Ishikawa (cell line): ENCODE data around the gene PLG.

Source experiments
- CEBPB ChIP-seq: IDR thresholded peaks from 2 replicates; pipeline ENCODE4 v1.6.1; 2012
- CREB1 ChIP-seq: IDR thresholded peaks from 2 replicates; pipeline ENCODE4 v1.6.1; 2012; ENCODE audit warnings: low read depth
- EGR1 ChIP-seq: IDR thresholded peaks from 2 replicates; pipeline ENCODE4 v1.6.1; 2012
- EP300 ChIP-seq: IDR thresholded peaks from 2 replicates; pipeline ENCODE4 v1.6.1; 2012; ENCODE audit warnings: borderline replicate concordance
- FOXM1 ChIP-seq: IDR thresholded peaks from 2 replicates; pipeline ENCODE4 v1.6.1; 2012; ENCODE audit warnings: low read depth, borderline replicate concordance
- NFIC ChIP-seq: IDR thresholded peaks from 2 replicates; pipeline ENCODE4 v1.6.1; 2012
- RAD21 ChIP-seq: IDR thresholded peaks from 2 replicates; pipeline ENCODE4 v1.6.1; 2012; ENCODE audit warnings: low read depth
- TAF1 ChIP-seq: IDR thresholded peaks from 2 replicates; pipeline ENCODE4 v1.6.1; 2012; ENCODE audit warnings: low read depth, mild to moderate bottlenecking
- TCF12 ChIP-seq: IDR thresholded peaks from 2 replicates; pipeline ENCODE4 v1.6.1; 2012; ENCODE audit warnings: low read depth
- TEAD4 ChIP-seq: IDR thresholded peaks from 2 replicates; pipeline ENCODE4 v1.6.1; 2012
- USF1 ChIP-seq: IDR thresholded peaks from 2 replicates; pipeline ENCODE4 v1.6.1; 2012
- YY1 ChIP-seq: IDR thresholded peaks from 2 replicates; pipeline ENCODE4 v1.6.1; 2012; ENCODE audit warnings: low read depth
- ZBTB7A ChIP-seq: IDR thresholded peaks from 2 replicates; pipeline ENCODE4 v1.6.1; 2012; ENCODE audit warnings: low read depth
- TF ChIP-seq, protein P1 (sequence below): IDR thresholded peaks from 2 replicates; pipeline ENCODE4 v1.6.1; 2012; ENCODE audit warnings: low read depth, mild to moderate bottlenecking
- TF ChIP-seq, protein P2 (sequence below): IDR thresholded peaks from 2 replicates; pipeline ENCODE4 v1.6.1; 2012

Gene PLG

GRCh38 chr6:160690458-160690857 is 11.6 kb upstream of the PLG start:
- TF ChIP-seq TAF1 (no peak), CREB1 (no peak), TEAD4 (no peak), EP300 (no peak), CEBPB (no peak), FOXM1 (no peak), RAD21 (no peak), USF1 (no peak), NFIC (no peak), TCF12 (no peak), EGR1 (no peak), YY1 (no peak)
- TF ChIP-seq, protein P1, sequence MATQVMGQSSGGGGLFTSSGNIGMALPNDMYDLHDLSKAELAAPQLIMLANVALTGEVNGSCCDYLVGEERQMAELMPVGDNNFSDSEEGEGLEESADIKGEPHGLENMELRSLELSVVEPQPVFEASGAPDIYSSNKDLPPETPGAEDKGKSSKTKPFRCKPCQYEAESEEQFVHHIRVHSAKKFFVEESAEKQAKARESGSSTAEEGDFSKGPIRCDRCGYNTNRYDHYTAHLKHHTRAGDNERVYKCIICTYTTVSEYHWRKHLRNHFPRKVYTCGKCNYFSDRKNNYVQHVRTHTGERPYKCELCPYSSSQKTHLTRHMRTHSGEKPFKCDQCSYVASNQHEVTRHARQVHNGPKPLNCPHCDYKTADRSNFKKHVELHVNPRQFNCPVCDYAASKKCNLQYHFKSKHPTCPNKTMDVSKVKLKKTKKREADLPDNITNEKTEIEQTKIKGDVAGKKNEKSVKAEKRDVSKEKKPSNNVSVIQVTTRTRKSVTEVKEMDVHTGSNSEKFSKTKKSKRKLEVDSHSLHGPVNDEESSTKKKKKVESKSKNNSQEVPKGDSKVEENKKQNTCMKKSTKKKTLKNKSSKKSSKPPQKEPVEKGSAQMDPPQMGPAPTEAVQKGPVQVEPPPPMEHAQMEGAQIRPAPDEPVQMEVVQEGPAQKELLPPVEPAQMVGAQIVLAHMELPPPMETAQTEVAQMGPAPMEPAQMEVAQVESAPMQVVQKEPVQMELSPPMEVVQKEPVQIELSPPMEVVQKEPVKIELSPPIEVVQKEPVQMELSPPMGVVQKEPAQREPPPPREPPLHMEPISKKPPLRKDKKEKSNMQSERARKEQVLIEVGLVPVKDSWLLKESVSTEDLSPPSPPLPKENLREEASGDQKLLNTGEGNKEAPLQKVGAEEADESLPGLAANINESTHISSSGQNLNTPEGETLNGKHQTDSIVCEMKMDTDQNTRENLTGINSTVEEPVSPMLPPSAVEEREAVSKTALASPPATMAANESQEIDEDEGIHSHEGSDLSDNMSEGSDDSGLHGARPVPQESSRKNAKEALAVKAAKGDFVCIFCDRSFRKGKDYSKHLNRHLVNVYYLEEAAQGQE = no peak
- TF ChIP-seq, protein P2, sequence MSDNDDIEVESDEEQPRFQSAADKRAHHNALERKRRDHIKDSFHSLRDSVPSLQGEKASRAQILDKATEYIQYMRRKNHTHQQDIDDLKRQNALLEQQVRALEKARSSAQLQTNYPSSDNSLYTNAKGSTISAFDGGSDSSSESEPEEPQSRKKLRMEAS = no peak

- TF ChIP-seq TAF1 (no peak), EGR1 (no peak), USF1 (no peak), NFIC (no peak), CEBPB (no peak), TEAD4 (no peak), YY1 (no peak), FOXM1 (no peak), RAD21 (no peak), TCF12 (no peak)
- TF ChIP-seq, protein P2 = no peak
Observed at GRCh38 chr6:160691617-160692016, 10.4 kb upstream of the PLG start.

DNA sequence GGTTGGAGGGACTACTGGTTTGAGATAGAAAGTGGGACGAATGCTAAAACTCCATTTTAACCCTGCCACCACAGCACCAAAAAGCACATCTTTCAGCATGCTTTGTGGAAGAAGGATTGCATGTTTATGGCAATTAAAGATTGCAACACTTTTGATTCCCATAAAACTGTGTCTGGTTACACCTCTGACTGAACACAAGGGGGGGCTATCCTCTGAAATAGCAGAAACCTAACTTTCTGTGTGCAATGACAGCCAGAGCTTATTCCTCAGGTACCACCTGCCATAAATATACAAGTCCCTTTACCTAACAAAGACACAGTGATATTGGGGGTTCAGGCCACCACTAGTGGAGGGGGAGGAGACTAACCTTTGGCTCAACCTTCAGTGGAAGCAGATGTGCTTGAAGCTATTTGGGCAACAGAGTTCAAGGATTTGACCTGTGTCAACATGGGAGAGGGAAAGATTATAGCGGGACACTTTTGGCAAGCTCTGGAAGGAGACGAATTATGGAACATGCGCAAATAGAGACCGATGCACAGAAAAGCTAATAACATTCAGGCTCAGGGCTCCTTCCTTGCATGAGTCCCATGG is 9.6 kb upstream of the PLG start:
- TF ChIP-seq FOXM1 (no peak), CEBPB (peak; percentile 46; the same call in 1 of the 2 replicates), RAD21 (peak; percentile 13; the same call in 1 of the 2 replicates), CREB1 (no peak), USF1 (no peak)

DNA sequence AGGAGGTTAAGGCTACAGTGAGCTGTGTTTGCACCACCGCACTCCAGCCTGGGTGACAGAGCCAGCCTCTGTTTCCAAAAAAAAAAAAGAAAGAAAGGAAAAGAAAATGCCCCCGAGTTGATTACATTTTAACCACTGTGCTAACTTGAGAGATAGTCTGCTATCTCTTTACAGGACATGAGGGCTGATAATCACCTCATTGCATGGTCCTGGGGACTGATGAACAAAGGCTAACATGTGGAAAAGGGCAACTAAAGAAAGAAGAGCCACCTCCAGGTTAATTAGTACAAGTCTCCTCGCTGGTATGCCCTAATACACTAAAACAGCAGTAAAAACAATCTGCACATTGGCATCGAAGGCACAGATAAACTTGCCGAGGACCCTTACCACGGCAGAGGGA is 4.2 kb upstream of the PLG start:
- TF ChIP-seq RAD21 = no peak
- no peak for TF ChIP-seq CREB1
- TF ChIP-seq CEBPB = no peak
- no peak for TF ChIP-seq TCF12
- TF ChIP-seq USF1 = no peak
- no peak for TF ChIP-seq YY1
- TF ChIP-seq, protein P2 = no peak
- no peak for TF ChIP-seq TAF1
- TF ChIP-seq, protein P1 = no peak
- no peak for TF ChIP-seq FOXM1
- no peak for TF ChIP-seq TEAD4
- no peak for TF ChIP-seq ZBTB7A
- TF ChIP-seq EGR1 = no peak
- TF ChIP-seq EP300 = no peak
